Measurements from ENCODE around the gene GPATCH2. TPM values are rescaled to one million over a fixed set of nuclear protein-coding genes. Genes with fewer than 3 reads are reported as not detected.

Gene GPATCH2
- total RNA-seq, 2 donors from 2014 or later = 21.2 to 23.2 TPM

DNA sequence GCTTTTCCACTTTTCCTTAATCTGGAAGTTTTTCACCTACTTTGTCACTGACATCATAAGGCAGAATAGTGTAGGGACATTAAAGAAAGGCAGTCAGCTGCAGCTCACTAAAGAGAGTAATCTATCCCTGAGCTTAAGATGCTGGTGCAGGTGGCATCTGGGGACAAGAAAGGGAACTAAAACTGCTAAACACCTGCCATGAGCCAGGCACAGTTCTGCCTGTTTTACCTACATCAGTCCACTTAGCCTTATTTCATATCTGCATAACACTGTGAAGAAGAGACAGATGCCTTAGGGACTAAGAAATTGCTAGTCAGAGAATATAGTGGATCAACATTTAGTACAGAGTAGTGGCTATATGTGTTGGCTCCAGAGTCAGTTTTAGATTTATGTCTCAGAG, 88.1 kb downstream of the GPATCH2 start:
- no peak for DNase-seq
- no peaks in the 10 kb centered on the region for H3K4me1 ChIP-seq (ENCODE audit: control insufficient read depth, insufficient read depth, low read length)
- H3K27me3 ChIP-seq (ENCODE audit: control insufficient read depth, insufficient read depth, low read length, poor library complexity, severe bottlenecking) = no peaks in the 10 kb centered on the region
- no peak overlapping the region for H3K4me3 Mint-ChIP-seq
- H3K9me3 ChIP-seq (ENCODE audit: control insufficient read depth, low read length) = peaks cover 5% of the 10 kb centered on the region
- H3K4me1 Mint-ChIP-seq = peaks cover 4% of the 10 kb centered on the region
- H3K27me3 Mint-ChIP-seq (ENCODE audit: insufficient read depth) = no peaks in the 10 kb centered on the region
- peaks cover 15% of the 10 kb centered on the region for H3K9me3 Mint-ChIP-seq
- H3K36me3 Mint-ChIP-seq (ENCODE audit: low read depth) = peaks cover 20% of the 10 kb centered on the region
- H3K27ac ChIP-seq (ENCODE audit: low read depth, low read length) = no peak overlapping the region
- no peak for TF ChIP-seq CTCF (conservative IDR thresholded peaks at IDR 0.05)
- H3K4me3 ChIP-seq (ENCODE audit: low read length) = no peak overlapping the region
- peaks cover 6% of the 10 kb centered on the region for H3K36me3 ChIP-seq (ENCODE audit: control insufficient read depth, insufficient read depth, low read length)
- no peak overlapping the region for H3K27ac Mint-ChIP-seq
- no peak overlapping the region for H3K9ac ChIP-seq (ENCODE audit: extremely low read depth, low read length, poor library complexity, severe bottlenecking)

GRCh38 chr1:217542136-217542777, 88.6 kb downstream of the GPATCH2 start:
- H3K9me3 Mint-ChIP-seq = peaks cover 10% of the 10 kb centered on the region
- no peak overlapping the region for H3K4me3 ChIP-seq (ENCODE audit: low read length)
- no peak for TF ChIP-seq CTCF (conservative IDR thresholded peaks at IDR 0.05)
- H3K27me3 ChIP-seq (ENCODE audit: control insufficient read depth, insufficient read depth, low read length, poor library complexity, severe bottlenecking) = no peaks in the 10 kb centered on the region
- H3K36me3 Mint-ChIP-seq (ENCODE audit: low read depth) = peaks cover 14% of the 10 kb centered on the region
- no peak overlapping the region for H3K9ac ChIP-seq (ENCODE audit: extremely low read depth, low read length, poor library complexity, severe bottlenecking)
- no peak for DNase-seq
- no peaks in the 10 kb centered on the region for H3K27me3 Mint-ChIP-seq (ENCODE audit: insufficient read depth)
- no peaks in the 10 kb centered on the region for H3K36me3 ChIP-seq (ENCODE audit: control insufficient read depth, insufficient read depth, low read length)
- no peaks in the 10 kb centered on the region for H3K9me3 ChIP-seq (ENCODE audit: control insufficient read depth, low read length)
- no peaks in the 10 kb centered on the region for H3K4me1 ChIP-seq (ENCODE audit: control insufficient read depth, insufficient read depth, low read length)
- H3K27ac ChIP-seq (ENCODE audit: low read depth, low read length) = no peak overlapping the region
- 96 to 98% methylated on average over 6 to 9 of the region's 9 CpGs for WGBS, 2 experiments (ENCODE audit: insufficient coverage in 1 of 2, insufficient read length in 1 of 2)
- no peak overlapping the region for H3K4me3 Mint-ChIP-seq
- H3K27ac Mint-ChIP-seq = no peak overlapping the region
- peaks cover 4% of the 10 kb centered on the region for H3K4me1 Mint-ChIP-seq

DNA sequence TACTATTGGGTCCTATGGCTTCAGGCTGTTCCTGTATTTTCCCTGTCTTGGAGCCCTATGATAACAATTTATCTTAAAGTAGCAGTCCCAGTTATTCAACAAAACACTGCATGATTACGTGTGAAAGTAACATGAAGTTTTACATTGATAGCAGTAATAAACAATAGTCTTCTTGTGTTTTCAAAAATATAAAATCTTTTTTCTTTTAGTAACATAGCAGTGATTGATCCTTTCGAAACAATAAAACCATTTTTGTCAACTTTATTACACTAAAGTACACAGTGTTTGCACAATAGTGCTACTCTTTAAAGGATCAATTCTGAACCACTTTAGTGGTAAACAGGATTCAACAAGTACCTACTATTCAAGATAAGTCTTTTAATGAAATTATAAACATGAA, 90.6 kb downstream of the GPATCH2 start:
- H3K4me1 Mint-ChIP-seq = peaks cover 4% of the 10 kb centered on the region
- no peak overlapping the region for H3K27ac Mint-ChIP-seq
- H3K4me3 ChIP-seq (ENCODE audit: low read length) = no peak overlapping the region
- H3K9me3 Mint-ChIP-seq = no peaks in the 10 kb centered on the region
- no peak overlapping the region for H3K27ac ChIP-seq (ENCODE audit: low read depth, low read length)
- no peak for DNase-seq
- H3K4me1 ChIP-seq (ENCODE audit: control insufficient read depth, insufficient read depth, low read length) = no peaks in the 10 kb centered on the region
- H3K27me3 ChIP-seq (ENCODE audit: control insufficient read depth, insufficient read depth, low read length, poor library complexity, severe bottlenecking) = no peaks in the 10 kb centered on the region
- no peak for TF ChIP-seq CTCF (conservative IDR thresholded peaks at IDR 0.05)
- peaks cover 3% of the 10 kb centered on the region for H3K36me3 Mint-ChIP-seq (ENCODE audit: low read depth)
- no peaks in the 10 kb centered on the region for H3K27me3 Mint-ChIP-seq (ENCODE audit: insufficient read depth)
- no peaks in the 10 kb centered on the region for H3K9me3 ChIP-seq (ENCODE audit: control insufficient read depth, low read length)
- no peak overlapping the region for H3K9ac ChIP-seq (ENCODE audit: extremely low read depth, low read length, poor library complexity, severe bottlenecking)
- H3K4me3 Mint-ChIP-seq = no peak overlapping the region
- WGBS, 2 experiments (ENCODE audit: insufficient coverage in 1 of 2, insufficient read length in 1 of 2) = 95 to 100% methylated on average over 1 to 2 of the region's 2 CpGs
- H3K36me3 ChIP-seq (ENCODE audit: control insufficient read depth, insufficient read depth, low read length) = no peaks in the 10 kb centered on the region

Data from endodermal cell (in vitro differentiated cells).